SH-SY5Y (cell line): Measurements from ENCODE around the gene AP3M1.

ENCODE experiments used
- GATA2 ChIP-seq: IDR thresholded peaks from 2 replicates; pipeline ENCODE4 v1.6.1; 2011; ENCODE audit warnings: mild to moderate bottlenecking, low read depth, low read length
- GATA3 ChIP-seq: IDR thresholded peaks from 2 replicates; pipeline ENCODE4 v1.6.1; 2011; ENCODE audit warnings: low read depth, mild to moderate bottlenecking, low read length, moderate library complexity

GRCh38 chr10:74199315-74199714, 48.7 kb upstream of the AP3M1 start:
- TF ChIP-seq GATA2 (no peak), GATA3 (no peak)
